HG02759 (cell line): ENCODE measurements around the gene COIL.

Source experiments
- ATAC-seq: cut with Tn5 transposase; IDR thresholded peaks from one replicate; pipeline ENCODE4 v1.9.1; 2021; ENCODE audit warnings: mild to moderate bottlenecking, moderate library complexity; ENCODE audit not compliant: unreplicated experiment

COIL gene

GRCh38 chr17:56936697-56937322 is 24.0 kb downstream of the COIL start:
- no peak for ATAC-seq

GRCh38 chr17:56935461-56935860 is 25.4 kb downstream of the COIL start:
- no peak for ATAC-seq

- ATAC-seq, result no peak
Observed at GRCh38 chr17:56934280-56934679, 26.6 kb downstream of the COIL start.

- ATAC-seq, result no peak
Observed at GRCh38 chr17:56933868-56934267, 27.0 kb downstream of the COIL start.

- ATAC-seq, result no peak
Observed at GRCh38 chr17:56933151-56933745, 27.6 kb downstream of the COIL start.

GRCh38 chr17:56930739-56931337 is 30.0 kb downstream of the COIL start:
- ATAC-seq, result no peak

GRCh38 chr17:56929362-56929969 is 31.4 kb downstream of the COIL start:
- no peak for ATAC-seq

- no peak for ATAC-seq
Observed at GRCh38 chr17:56928586-56928985, 32.3 kb downstream of the COIL start.

- ATAC-seq, result no peak
Observed at GRCh38 chr17:56926704-56927103, 34.1 kb downstream of the COIL start.

GRCh38 chr17:56926270-56926669 is 34.6 kb downstream of the COIL start:
- ATAC-seq, result no peak

GRCh38 chr17:56925088-56925487 is 35.8 kb downstream of the COIL start:
- no peak for ATAC-seq

- no peak for ATAC-seq
Observed at GRCh38 chr17:56919717-56920116, 41.1 kb downstream of the COIL start.

- ATAC-seq, result no peak
Observed at GRCh38 chr17:56918916-56919315, 41.9 kb downstream of the COIL start.

- ATAC-seq, result no peak
Observed at GRCh38 chr17:56917559-56918296, 43.1 kb downstream of the COIL start.

- no peak for ATAC-seq
Observed at GRCh38 chr17:56914581-56915273, 46.1 kb downstream of the COIL start.

GRCh38 chr17:56913867-56914580 is 46.8 kb downstream of the COIL start, which contains the start of gene TRIM25:
TSS of gene TRIM25 (minus strand) at chr17:56914049. CDS start at chr17:56913988, 61 bp downstream.
- ATAC-seq, result peak; percentile 79

- ATAC-seq, result peak; percentile 52
Observed at GRCh38 chr17:56913353-56913866, 47.4 kb downstream of the COIL start.

- ATAC-seq, result no peak
Observed at GRCh38 chr17:56913000-56913311, 47.9 kb downstream of the COIL start.

GRCh38 chr17:56912105-56912999 is 48.5 kb downstream of the COIL start:
- no peak for ATAC-seq
